ENCODE results near the gene PRSS57. TPM values are rescaled to one million over a fixed set of nuclear protein-coding genes. Genes with fewer than 3 reads are reported as not detected.

PRSS57 gene
- not detected in 2 replicates for total RNA-seq

GRCh38 chr19:695352-695949 lies at the start of gene PRSS57:
PRSS57 (minus strand) TSS chr19:695452; CDS start chr19:695430, 22 bp downstream.

GRCh38 chr19:708154-709143 lies 13.2 kb upstream of the PRSS57 start, which contains the start of gene PALM:
PALM (plus strand) TSS chr19:708935; CDS start chr19:709147, 212 bp downstream.

GRCh38 chr19:676339-677105 lies 18.7 kb downstream of the PRSS57 start, which contains the start of gene FSTL3:
FSTL3 (plus strand) TSS chr19:676392; CDS start chr19:676424, 32 bp downstream.

GRCh38 chr19:662962-663681 lies 32.1 kb downstream of the PRSS57 start, which contains the start of gene RNF126:
RNF126 (minus strand) TSS chr19:663214; CDS start chr19:663121, 93 bp downstream.

GRCh38 chr19:639253-640160 lies 55.7 kb downstream of the PRSS57 start, which contains the start of gene FGF22:
FGF22 (plus strand) TSS chr19:639879; CDS start chr19:639926, 47 bp downstream.

Other genes starting within 250 kb of the PRSS57 start
- 0.30 and 0.34 TPM in 2 replicates for gene SHC2, start 234.4 kb downstream of the PRSS57 start, total RNA-seq
- 0.50 TPM in 1 of 2 replicates, not detected in the other for gene MADCAM1, start 199.0 kb downstream of the PRSS57 start, total RNA-seq
- 32.8 and 33.3 TPM in 2 replicates for gene TPGS1, start 188.0 kb downstream of the PRSS57 start, total RNA-seq
- 65.4 and 72.6 TPM in 2 replicates for gene CDC34, start 163.7 kb downstream of the PRSS57 start, total RNA-seq
- gene GZMM, start 151.4 kb downstream of the PRSS57 start, total RNA-seq, result 0.30 TPM in 1 of 2 replicates, not detected in the other
- 569 and 576 TPM in 2 replicates for gene BSG, start 122.9 kb downstream of the PRSS57 start, total RNA-seq
- gene HCN2, start 105.6 kb downstream of the PRSS57 start, total RNA-seq, result 0.17 and 0.30 TPM in 2 replicates
- gene POLRMT, start 61.9 kb downstream of the PRSS57 start, total RNA-seq, result 25.6 and 28.4 TPM in 2 replicates
- gene FGF22, start 55.6 kb downstream of the PRSS57 start, total RNA-seq, result 0.30 and 0.34 TPM in 2 replicates
- gene RNF126, start 32.2 kb downstream of the PRSS57 start, total RNA-seq, result 55.8 and 63.0 TPM in 2 replicates
- gene FSTL3, start 19.1 kb downstream of the PRSS57 start, total RNA-seq, result 81.8 and 89.3 TPM in 2 replicates
- gene PALM, start 13.5 kb upstream of the PRSS57 start, total RNA-seq, result 9.2 and 10.1 TPM in 2 replicates
- under 0.01 TPM in 1 of 2 replicates, not detected in the other for gene MISP, start 55.7 kb upstream of the PRSS57 start, total RNA-seq
- gene PTBP1, start 102.0 kb upstream of the PRSS57 start, total RNA-seq, result 229 and 250 TPM in 2 replicates
- gene PLPPR3, start 126.5 kb upstream of the PRSS57 start, total RNA-seq, result 3.4 and 4.7 TPM in 2 replicates
- gene AZU1, start 132.4 kb upstream of the PRSS57 start, total RNA-seq, result not detected in 2 replicates
- gene PRTN3, start 145.5 kb upstream of the PRSS57 start, total RNA-seq, result not detected in 2 replicates
- gene ELANE, start 156.9 kb upstream of the PRSS57 start, total RNA-seq, result 0.15 and 0.50 TPM in 2 replicates
- 7.0 and 7.6 TPM in 2 replicates for gene CFD, start 164.2 kb upstream of the PRSS57 start, total RNA-seq
- 48.6 and 50.4 TPM in 2 replicates for gene MED16, start 197.7 kb upstream of the PRSS57 start, total RNA-seq
- not detected in 2 replicates for gene RNU6-9, start 198.0 kb upstream of the PRSS57 start, total RNA-seq
- 35.1 and 38.0 TPM in 2 replicates for gene R3HDM4, start 217.8 kb upstream of the PRSS57 start, total RNA-seq
- gene KISS1R, start 221.9 kb upstream of the PRSS57 start, total RNA-seq, result not detected in 2 replicates
- gene ARID3A, start 230.6 kb upstream of the PRSS57 start, total RNA-seq, result 6.7 and 8.7 TPM in 2 replicates

Measured in bronchus fibroblast of lung (primary cell).